Activated gamma-delta T cell (primary cell): ENCODE measurements around the gene ZBTB8OS.
"Not testable (repeated sequence)": the region's sequence is repeated elsewhere in the genome, so short reads cannot be mapped to it uniquely, and the experiment has no call there.

ENCODE experiments used
- DNase-seq: peaks from one replicate; lab custom pipeline; 2025; lab: John Stamatoyannopoulos, UW
- total RNA-seq, 2 donors: gene quantifications; one replicate each; lab custom pipeline; 2026; lab: John Stamatoyannopoulos, UW

Gene ZBTB8OS
- total RNA-seq = 38.7 to 42.5 reads per million in 2 donors

DNA sequence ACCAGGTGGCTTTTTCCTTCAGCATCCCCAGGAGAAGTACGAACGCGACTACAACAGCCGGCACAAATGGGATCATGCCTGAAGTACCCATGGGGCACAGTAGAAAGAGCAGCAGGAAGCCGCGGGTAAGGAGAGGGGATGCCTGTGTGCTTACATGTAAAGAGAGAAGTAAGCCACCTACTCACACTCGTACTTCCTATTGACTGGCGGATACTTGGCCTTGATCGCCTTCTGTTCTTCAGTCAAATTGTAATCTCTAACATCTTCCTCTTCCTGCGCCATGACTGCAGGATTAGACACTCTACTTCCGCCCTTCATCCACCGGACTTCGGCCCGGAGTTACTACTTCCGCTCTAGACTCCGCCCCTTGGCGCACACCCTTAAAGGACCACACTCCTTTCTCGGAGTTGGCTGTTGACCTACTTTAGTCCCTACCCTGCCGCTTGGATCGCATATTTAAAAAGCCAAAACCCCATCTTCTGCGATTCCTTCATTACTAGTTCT lies at the start of gene ZBTB8OS:
TSS of gene ZBTB8OS (minus strand) at position 303 of the 504 bp plus-strand sequence. CDS start at position 282, 21 bp downstream.
- no peak for DNase-seq

- not testable (repeated sequence) for DNase-seq
These were observed 46.6 kb upstream of the ZBTB8OS start for GRCh38 chr1:32696996-32697395.

- DNase-seq = no peak
These were observed 45.7 kb upstream of the ZBTB8OS start for GRCh38 chr1:32696041-32696440.

DNA sequence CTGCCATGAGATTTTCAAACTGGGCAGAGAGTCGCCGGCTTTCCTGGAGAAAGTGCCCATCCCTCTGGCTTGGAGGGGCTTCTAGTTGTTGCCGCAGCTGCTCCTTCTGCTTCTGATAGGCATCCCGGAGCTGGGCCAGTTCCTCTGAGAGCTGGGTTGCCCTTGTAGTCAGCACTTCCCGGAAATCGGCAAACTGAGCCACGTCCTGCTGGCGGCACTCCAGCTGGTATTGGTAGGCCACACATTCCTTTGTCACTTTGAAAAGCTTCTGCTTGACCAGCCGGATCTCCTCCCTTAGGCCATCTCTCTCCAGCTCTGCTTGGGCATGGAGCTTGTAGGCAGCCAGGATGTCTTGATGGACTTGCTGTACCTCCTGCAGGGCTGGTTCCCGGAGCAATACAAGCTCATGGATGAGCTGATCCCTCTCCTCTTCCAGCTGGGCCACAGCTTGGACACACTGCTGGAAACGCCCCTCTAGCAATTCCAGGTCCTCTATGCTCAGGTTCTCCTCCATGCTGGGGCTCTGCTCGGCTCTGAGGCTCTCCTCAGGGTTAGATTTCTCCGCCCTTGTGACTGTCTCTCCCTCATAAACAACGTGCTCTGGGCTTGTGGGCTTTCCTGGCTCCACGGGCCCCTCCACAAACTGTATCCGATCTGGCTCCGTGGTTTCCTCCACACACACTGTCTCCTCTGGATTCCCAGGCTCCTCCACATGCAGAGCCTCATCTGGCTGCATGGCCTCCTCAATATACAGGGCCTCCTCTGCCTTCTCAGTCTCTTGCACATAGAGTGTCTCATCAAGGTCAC lies 45.0 kb upstream of the ZBTB8OS start:
- no peak for DNase-seq

DNA sequence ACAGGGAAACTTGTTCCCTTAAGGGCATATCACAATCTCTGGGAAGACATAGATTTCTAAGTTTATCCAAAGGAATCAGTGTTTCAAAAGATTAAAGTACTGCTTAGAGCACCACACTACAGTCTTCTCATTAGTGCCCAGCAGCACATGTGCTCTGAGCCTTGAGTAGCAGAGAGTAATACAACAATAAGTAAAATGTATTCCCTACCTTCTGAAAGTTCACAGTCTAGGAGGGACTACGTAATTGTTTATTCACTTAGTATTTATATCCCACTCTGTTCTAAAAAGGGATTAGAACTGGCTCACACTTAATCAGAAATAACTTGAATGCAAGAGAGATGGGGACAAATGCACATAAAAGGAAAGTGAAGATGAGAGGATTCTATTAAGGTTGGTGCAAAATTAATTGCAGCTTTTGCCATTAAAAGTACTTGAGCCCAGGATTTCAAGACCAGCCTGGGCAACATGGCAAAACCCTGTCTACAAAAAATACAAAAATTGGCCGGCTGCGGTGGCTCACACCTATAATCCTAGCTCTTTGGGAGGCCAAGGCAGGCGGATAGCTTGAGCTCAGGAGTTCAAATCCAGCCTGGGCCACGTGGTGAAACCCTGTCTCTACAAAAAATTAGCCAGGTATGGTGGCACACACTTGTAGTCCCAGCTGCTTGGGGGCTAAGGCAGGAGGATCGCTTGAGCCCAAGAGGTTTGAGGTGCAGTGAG lies 43.3 kb upstream of the ZBTB8OS start:
- DNase-seq = no peak

GRCh38 chr1:32686387-32686786 lies 36.0 kb upstream of the ZBTB8OS start:
- DNase-seq = no peak

DNA sequence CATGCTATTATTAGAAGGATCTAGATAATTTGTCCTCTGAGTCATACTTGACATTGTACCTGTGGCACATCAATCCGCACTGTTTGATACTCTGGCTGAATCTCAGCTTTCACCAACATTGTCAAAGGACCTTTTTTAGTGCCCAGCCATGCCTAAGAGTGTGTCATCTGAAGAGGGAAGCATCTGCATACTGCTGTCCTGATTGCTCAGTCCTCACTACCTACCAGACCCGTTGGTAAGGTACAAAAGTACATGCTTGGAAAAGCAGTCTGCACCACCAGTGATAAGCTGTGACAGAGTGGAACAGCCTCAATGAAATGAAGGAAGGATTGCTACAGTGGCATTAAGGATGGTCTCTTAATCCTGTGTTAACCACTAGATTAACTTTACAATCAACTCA lies 35.1 kb upstream of the ZBTB8OS start:
- DNase-seq = no peak

- DNase-seq = no peak
These were observed 33.9 kb upstream of the ZBTB8OS start for GRCh38 chr1:32684167-32684811.

- DNase-seq = no peak
These were observed 33.0 kb upstream of the ZBTB8OS start for GRCh38 chr1:32683397-32683796.

- no peak for DNase-seq
These were observed 31.6 kb upstream of the ZBTB8OS start for GRCh38 chr1:32681999-32682398.

DNA sequence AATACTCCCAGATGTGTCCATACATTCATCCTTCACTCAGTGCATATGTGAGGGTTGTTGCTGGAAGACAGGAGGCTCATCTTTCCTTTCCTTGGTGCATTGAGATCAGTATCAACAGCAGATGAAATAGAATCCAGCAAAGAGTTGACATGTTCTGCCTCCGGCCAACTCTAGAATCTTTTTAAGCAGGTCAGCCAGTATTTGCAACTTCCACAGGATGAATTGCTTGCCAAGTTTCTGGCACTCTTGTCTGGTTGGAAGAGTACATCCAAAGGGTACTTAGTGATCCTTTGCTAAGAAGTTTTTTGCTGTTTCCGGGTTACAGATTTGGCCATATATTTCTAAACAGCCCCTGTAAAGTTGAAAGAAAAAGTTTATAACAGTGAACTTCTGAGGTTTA lies 31.2 kb upstream of the ZBTB8OS start:
- no peak for DNase-seq

DNA sequence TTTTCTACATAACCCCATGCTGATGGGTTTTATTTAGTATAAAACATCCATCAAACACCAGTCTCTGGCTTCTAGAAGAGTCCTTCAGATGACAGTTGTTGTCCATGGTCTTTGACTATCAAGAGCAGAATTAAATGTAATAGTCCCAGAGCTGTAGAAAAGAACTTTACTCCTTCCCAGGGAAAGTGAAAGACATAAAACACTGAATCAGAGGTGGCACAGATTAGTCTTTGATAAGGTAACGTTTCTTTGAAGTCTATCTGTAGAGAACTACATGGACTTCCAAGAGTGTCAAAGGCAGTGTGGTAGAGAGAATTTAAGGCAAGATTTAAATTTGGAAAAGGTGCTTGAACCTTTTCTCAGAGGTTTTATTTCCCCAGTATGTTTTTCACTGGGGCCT lies 30.3 kb upstream of the ZBTB8OS start:
- no peak for DNase-seq

- DNase-seq = not testable (repeated sequence)
These were observed 29.6 kb upstream of the ZBTB8OS start for GRCh38 chr1:32679993-32680392.

DNA sequence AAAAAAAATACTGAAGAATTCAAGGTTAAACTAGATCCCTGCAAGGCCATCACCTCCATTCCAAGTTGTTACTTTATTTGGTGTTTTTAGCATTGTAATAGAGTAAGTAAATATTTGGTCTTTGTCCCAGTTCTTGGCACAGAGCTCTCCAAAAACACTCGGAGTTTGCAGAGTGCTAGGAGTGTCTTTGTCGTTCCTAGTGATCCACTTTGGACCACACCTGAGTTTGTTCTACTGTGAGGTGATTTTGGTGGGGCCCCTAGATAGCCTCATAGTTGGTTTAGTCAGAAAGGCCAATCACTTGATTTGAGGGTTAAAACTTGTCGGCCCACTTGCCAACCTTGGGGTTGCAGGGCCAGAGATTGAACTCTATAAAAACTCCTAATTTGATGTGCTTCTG lies 26.6 kb upstream of the ZBTB8OS start:
- no peak for DNase-seq

GRCh38 chr1:32668716-32669115 lies 18.4 kb upstream of the ZBTB8OS start:
- DNase-seq = not testable (repeated sequence)

GRCh38 chr1:32666901-32667566 lies 16.7 kb upstream of the ZBTB8OS start:
- DNase-seq = no peak

GRCh38 chr1:32665915-32666314 lies 15.6 kb upstream of the ZBTB8OS start:
- DNase-seq = no peak

GRCh38 chr1:32659581-32659980 lies 9.2 kb upstream of the ZBTB8OS start:
- no peak for DNase-seq

- no peak for DNase-seq
These were observed 2.1 kb upstream of the ZBTB8OS start for GRCh38 chr1:32652244-32652962.

DNA sequence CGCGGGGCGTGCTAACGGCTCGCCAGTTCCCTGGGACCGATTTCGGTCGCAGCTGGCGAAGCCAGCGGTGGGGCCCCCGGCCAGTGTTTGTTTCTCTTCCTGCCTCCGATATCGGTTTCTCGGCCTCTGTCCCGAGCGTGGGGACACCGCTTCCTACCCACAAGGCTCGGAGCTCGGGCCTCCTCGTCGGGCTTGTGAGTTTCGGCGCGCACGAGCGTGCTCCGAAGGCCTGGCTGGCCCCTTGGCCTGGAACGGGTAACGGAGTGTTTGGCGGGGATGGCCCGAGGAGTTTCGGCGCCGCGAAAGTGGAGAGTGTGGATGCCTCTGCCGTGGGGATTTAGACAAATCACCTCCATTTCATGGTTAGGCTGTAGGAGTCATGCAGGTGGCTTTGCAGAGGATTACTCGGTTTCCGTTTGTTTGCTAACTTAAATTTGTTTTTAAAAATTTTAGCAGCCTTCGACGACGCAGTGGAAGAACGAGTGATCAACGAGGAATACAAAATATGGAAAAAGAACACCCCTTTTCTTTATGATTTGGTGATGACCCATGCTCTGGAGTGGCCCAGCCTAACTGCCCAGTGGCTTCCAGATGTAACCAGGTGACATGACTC lies 1.2 kb upstream of the ZBTB8OS start:
- DNase-seq = no peak
